HG03159 (cell line): ENCODE results near the gene RIOX2.
"Not testable (repeated sequence)": the region's sequence is repeated elsewhere in the genome, so short reads cannot be mapped to it uniquely, and the experiment has no call there.

Source experiments
- ATAC-seq: cut with Tn5 transposase; IDR thresholded peaks from one replicate; pipeline ENCODE4 v1.9.1; 2021; ENCODE audit warnings: mild to moderate bottlenecking, moderate library complexity; ENCODE audit not compliant: unreplicated experiment

Gene RIOX2

GRCh38 chr3:97916576-97916975 is 55.7 kb downstream of the RIOX2 start:
- no peak for ATAC-seq

GRCh38 chr3:97914388-97914787 is 57.8 kb downstream of the RIOX2 start:
- peak; percentile 75 for ATAC-seq

DNA sequence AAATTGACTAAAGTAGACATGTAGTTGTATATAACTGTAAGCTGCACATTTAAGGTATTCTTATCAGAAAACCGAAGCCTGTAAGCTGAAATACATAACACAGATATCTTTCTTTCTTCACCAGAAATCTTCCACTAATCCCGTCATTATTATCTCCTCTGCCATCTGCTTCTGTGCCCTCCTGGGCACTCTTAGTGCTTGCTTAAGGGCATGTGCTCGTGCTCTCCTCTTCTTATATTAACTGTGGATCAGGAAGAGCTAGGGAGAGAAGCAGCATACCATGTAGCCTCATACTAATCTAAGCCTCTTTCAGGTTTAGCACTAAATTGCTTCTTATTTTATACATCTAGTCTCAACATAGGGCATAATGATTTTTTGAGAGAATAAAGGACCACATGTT is 60.8 kb downstream of the RIOX2 start:
- no peak for ATAC-seq

DNA sequence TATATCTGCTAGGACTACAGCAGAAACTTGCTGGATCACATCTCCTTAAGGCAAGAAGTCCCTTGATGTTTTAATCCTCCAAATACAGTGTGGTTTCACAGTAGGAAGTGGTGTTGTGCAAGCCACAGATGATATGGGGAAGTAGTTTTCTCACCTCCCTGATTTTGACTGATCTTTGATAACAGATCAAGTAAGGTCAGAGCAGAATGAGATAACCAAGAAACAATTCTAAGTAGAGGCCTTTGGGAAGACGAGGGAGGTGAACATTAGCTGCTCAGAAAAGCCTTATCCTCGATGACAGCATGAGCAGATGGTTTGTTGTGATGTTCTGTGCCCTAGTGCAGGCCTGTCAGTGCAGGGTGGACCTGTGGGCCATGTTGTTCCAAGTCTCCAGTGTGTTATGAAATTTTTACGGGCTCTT is 61.3 kb downstream of the RIOX2 start:
- no peak for ATAC-seq

GRCh38 chr3:97910236-97910831 is 61.9 kb downstream of the RIOX2 start:
- ATAC-seq, result not testable (repeated sequence)

GRCh38 chr3:97909830-97910229 is 62.4 kb downstream of the RIOX2 start:
- ATAC-seq, result not testable (repeated sequence)

DNA sequence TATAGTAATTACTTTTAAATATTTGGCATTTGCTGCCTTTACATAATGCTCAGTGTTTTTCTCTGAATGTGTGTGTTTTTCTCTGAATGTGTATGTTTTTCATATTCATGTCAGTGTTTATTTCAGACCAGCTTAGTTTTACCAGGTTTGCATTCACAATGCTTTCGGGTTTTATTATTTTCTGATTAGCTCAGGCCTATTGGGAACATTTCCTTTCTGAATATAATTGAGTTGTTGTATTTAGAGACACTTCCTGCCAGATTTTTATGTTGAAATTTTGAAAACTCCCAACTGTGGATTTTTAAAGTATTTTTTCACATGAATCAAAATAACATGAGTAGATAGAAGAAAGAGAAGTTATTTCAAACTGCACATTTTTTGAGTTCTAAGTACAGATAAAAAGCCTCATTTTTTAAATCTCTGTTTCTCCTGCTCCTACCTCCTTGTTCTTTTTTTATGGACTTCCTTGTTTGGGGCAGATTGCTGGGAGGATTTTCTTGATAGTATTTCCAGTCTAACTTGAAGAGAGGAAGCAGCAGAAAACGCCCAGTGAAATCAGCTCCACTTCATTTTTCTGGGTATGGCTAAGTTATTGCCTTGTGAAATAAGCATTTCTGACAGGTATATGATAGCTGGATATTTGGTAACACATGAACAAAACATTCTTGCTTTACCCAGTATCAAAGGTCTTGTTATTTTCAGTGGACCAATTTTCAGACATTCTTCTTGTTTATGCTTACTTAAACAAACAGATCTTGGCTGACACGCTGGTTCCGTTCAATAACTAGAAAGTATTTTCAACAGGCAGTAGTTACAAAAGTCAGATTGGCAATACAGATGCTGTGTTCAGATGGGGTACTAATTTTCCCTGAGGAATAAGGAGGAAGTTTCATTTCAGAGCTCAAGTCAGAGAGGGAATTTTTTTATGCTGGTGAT is 70.7 kb downstream of the RIOX2 start:
- no peak for ATAC-seq

DNA sequence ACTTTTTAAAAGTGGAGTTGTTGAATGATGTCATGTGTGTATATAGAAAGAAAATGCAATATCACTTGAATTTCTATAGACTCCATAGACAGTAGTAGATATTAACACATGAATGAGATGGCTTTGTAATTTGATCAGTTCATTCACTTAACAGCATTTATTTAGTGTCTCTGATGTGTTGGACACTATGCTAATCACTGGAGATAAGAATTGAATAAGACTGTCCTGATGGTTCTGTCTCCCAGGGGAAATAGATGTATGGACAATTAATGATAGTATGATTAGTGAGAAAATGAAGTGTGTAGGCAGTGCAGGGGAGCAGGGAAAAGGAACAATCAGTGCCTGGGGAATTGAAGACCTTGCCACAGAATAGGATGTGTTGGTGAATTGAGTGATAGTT is 72.9 kb downstream of the RIOX2 start:
- ATAC-seq, result no peak

- no peak for ATAC-seq
Observed at GRCh38 chr3:97896547-97896946, 75.7 kb downstream of the RIOX2 start.

GRCh38 chr3:97896129-97896528 is 76.1 kb downstream of the RIOX2 start:
- ATAC-seq, result no peak

GRCh38 chr3:97895216-97895615 is 77.0 kb downstream of the RIOX2 start:
- peak; percentile 94 for ATAC-seq

- no peak for ATAC-seq
Observed at GRCh38 chr3:97892852-97893251, 79.4 kb downstream of the RIOX2 start.
